Esophagus (tissue), 2 donors: Measurements from ENCODE around the gene LZTS2. TPM values are rescaled to one million over a fixed set of nuclear protein-coding genes. Genes with fewer than 3 reads are reported as not detected.

Source experiments
- H3K27ac ChIP-seq, 2 donors: one replicate each; pipeline ENCODE4 v1.5.1; 2013; ENCODE audit warnings: low read depth in 2 of 2, mild to moderate bottlenecking in 2 of 2, inconsistent platforms in 1 of 2, low read length in 1 of 2, moderate library complexity in 1 of 2
- H3K27me3 ChIP-seq, 2 donors: one replicate each; pipeline ENCODE4 v1.6.1; 2013; ENCODE audit warnings: low read length in 2 of 2, control low read depth in 1 of 2, mild to moderate bottlenecking in 1 of 2; ENCODE audit not compliant: insufficient read depth in 2 of 2, control insufficient read depth in 1 of 2
- H3K36me3 ChIP-seq, 2 donors: one replicate each; pipeline ENCODE4 v1.6.1; 2013; ENCODE audit warnings: low read length in 1 of 2; ENCODE audit not compliant: control insufficient read depth in 2 of 2, insufficient read depth in 2 of 2
- H3K4me1 ChIP-seq, 2 donors: one replicate each; pipeline ENCODE4 v1.6.1; 2013; ENCODE audit warnings: low read length in 1 of 2; ENCODE audit not compliant: control insufficient read depth in 2 of 2, insufficient read depth in 2 of 2
- H3K4me3 ChIP-seq, 2 donors: one replicate each; pipeline ENCODE4 v1.5.1; 2013; ENCODE audit warnings: low read length in 2 of 2, mild to moderate bottlenecking in 2 of 2, low read depth in 1 of 2, moderate library complexity in 1 of 2
- H3K9me3 ChIP-seq, 2 donors: one replicate each; pipeline ENCODE4 v1.6.1; 2013; ENCODE audit warnings: mild to moderate bottlenecking in 2 of 2, low read depth in 1 of 2, low read length in 1 of 2, moderate library complexity in 1 of 2; ENCODE audit not compliant: control insufficient read depth in 2 of 2, insufficient read depth in 1 of 2
- WGBS, 2 donors: extraction: QIAGEN DNeasy Blood & Tissue Kit; methylation state at CpG; one replicate each; pipeline ENCODE4 v1.1.7; 2013; 5-methylcytosine and 5-hydroxymethylcytosine counted together
- polyA plus RNA-seq, 2 donors: library from polyadenylated mRNA; stranded (reverse); fragments of 200-250 nt; gene quantifications; one replicate each; pipeline ENCODE4 v1.2.3, GENCODE V29; 2013
- donor health status: healthy with polysubstance abuse.
- donor health status: Bipolar disorder and iron deficiency.

The LZTS2 gene
- polyA plus RNA-seq, 2 donors, result 31.8 to 34.9 TPM

- Histone ChIP-seq H3K4me3 (no peak overlapping the region), H3K27ac (no peak overlapping the region), H3K27me3 (no peaks in the 10 kb centered on the region)
Observed at GRCh38 chr10:101018600-101019439, 19.2 kb downstream of the LZTS2 start.

DNA sequence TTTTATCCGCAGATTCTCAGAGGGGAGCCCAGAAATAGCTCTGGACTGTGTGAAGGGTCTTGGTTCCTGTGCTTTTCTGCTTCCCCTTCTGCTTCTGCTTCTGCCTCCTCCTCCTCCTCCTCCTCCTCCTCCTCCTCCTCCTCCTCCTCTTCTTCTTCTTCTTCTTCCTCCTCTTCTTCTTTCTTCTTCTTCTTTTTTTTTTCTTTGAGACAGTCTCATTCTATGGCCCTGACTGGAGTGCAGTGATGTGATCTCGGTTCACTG lies 19.8 kb downstream of the LZTS2 start:
- 45 to 49% methylated on average over 2 of the region's 2 CpGs for WGBS, 2 donors
- Histone ChIP-seq H3K4me3 (no peak overlapping the region), H3K9me3 (peaks cover 0 to 2% of the 10 kb centered on the region in 2 donors), H3K27ac (no peak overlapping the region), H3K36me3 (no peaks in the 10 kb centered on the region), H3K27me3 (no peaks in the 10 kb centered on the region), H3K4me1 (no peaks in the 10 kb centered on the region)

More at GRCh38 chr10:101018600-101019439, 19.2 kb downstream of the LZTS2 start:
- no peaks in the 10 kb centered on the region for H3K36me3 ChIP-seq
- no peaks in the 10 kb centered on the region for H3K4me1 ChIP-seq
- 21 to 22% methylated on average over 44 to 45 of the region's 45 CpGs for WGBS, 2 donors
- peaks cover 0 to 2% of the 10 kb centered on the region in 2 donors for H3K9me3 ChIP-seq

- no peak overlapping the region for H3K4me3 ChIP-seq
- H3K27me3 ChIP-seq, result no peaks in the 10 kb centered on the region
- WGBS, 2 donors, result 85% methylated on average over 10 of the region's 10 CpGs
- peaks cover 0 to 2% of the 10 kb centered on the region in 2 donors for H3K9me3 ChIP-seq
- H3K36me3 ChIP-seq, result no peaks in the 10 kb centered on the region
- H3K27ac ChIP-seq, result no peak overlapping the region
- H3K4me1 ChIP-seq, result no peaks in the 10 kb centered on the region
Observed at GRCh38 chr10:101020427-101021075, 20.9 kb downstream of the LZTS2 start.

GRCh38 chr10:101021239-101021638 lies 21.6 kb downstream of the LZTS2 start:
- H3K9me3 ChIP-seq, result peaks cover 0 to 2% of the 10 kb centered on the region in 2 donors
- no peaks in the 10 kb centered on the region for H3K27me3 ChIP-seq
- no peak overlapping the region for H3K27ac ChIP-seq
- H3K36me3 ChIP-seq, result no peaks in the 10 kb centered on the region
- no peaks in the 10 kb centered on the region for H3K4me1 ChIP-seq
- H3K4me3 ChIP-seq, result no peak overlapping the region
- 68 to 87% methylated on average over 4 of the region's 4 CpGs for WGBS, 2 donors

DNA sequence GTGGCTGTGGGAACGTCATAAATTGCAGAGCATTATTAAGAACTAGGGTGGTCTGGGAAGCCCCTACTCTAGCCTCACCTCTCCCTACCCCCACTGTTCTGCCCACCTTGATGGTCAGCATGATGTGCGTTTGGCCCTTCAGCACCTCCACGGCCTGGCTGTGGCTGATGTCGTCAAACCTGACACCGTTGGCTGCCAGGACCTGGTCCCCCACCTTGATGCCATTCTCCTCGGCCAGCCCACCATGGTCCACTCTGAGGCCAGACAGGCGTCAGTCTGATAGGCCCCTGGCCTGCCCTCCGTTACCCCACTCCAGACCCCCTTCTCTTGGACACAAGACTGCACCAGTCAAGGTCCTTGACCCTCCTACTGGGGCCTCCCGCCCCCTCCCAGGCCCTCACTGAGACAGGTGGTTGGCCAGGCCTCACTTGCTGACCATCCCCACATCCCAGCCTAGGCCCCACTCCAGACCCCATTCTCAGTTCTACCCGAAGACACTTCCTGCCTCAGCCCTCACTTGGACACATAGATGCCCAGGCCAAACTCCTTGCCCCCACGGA lies 22.2 kb downstream of the LZTS2 start:
- no peak overlapping the region for H3K27ac ChIP-seq
- H3K27me3 ChIP-seq, result no peaks in the 10 kb centered on the region
- WGBS, 2 donors, result 87% methylated on average over 11 of the region's 11 CpGs
- no peaks in the 10 kb centered on the region for H3K4me1 ChIP-seq
- no peaks in the 10 kb centered on the region for H3K36me3 ChIP-seq
- H3K9me3 ChIP-seq, result peaks cover 0 to 2% of the 10 kb centered on the region in 2 donors
- H3K4me3 ChIP-seq, result no peak overlapping the region

- H3K27me3 ChIP-seq, result no peaks in the 10 kb centered on the region
- WGBS, 2 donors, result 92 to 94% methylated on average over 15 of the region's 15 CpGs
- no peak overlapping the region for H3K4me3 ChIP-seq
- H3K9me3 ChIP-seq, result peaks cover 0 to 2% of the 10 kb centered on the region in 2 donors
- H3K27ac ChIP-seq, result no peak overlapping the region
- no peaks in the 10 kb centered on the region for H3K4me1 ChIP-seq
- H3K36me3 ChIP-seq, result no peaks in the 10 kb centered on the region
Observed at GRCh38 chr10:101022967-101023705, 23.5 kb downstream of the LZTS2 start.

DNA sequence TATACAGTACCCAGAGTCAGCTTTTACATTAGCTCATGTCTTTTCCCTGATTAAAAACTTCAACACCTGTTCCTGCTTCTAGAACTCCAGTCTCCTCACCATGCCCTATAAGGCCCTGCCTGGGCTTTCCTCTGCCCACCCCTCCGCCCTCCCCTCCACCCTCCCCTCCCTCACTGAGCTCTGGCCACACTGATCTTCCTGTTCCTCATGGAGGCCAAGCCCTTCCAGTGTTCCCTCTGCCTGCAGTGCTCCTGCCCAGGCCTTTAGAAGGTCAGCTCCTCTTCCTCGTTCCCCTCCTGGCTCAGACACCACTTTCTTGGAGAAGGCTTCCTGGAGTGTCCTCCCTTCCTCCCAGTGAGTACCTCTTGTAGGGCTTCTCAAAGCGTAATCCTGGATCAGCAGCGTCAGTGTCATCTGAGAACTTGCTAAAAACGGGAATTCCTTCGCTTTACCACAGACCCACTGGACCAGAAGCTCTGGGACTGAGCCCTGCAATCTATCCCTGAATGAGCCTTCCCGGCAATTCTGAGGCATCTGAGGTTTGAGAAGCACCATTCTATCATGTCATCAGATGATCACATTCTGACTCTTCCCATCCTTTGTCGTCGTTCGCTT lies 27.6 kb downstream of the LZTS2 start:
- Histone ChIP-seq H3K36me3 (no peaks in the 10 kb centered on the region), H3K9me3 (no peaks in the 10 kb centered on the region), H3K27me3 (no peaks in the 10 kb centered on the region), H3K4me3 (no peak overlapping the region), H3K27ac (no peak overlapping the region), H3K4me1 (peaks cover 0 to 6% of the 10 kb centered on the region in 2 donors)
- 78 to 85% methylated on average over 10 of the region's 10 CpGs for WGBS, 2 donors

DNA sequence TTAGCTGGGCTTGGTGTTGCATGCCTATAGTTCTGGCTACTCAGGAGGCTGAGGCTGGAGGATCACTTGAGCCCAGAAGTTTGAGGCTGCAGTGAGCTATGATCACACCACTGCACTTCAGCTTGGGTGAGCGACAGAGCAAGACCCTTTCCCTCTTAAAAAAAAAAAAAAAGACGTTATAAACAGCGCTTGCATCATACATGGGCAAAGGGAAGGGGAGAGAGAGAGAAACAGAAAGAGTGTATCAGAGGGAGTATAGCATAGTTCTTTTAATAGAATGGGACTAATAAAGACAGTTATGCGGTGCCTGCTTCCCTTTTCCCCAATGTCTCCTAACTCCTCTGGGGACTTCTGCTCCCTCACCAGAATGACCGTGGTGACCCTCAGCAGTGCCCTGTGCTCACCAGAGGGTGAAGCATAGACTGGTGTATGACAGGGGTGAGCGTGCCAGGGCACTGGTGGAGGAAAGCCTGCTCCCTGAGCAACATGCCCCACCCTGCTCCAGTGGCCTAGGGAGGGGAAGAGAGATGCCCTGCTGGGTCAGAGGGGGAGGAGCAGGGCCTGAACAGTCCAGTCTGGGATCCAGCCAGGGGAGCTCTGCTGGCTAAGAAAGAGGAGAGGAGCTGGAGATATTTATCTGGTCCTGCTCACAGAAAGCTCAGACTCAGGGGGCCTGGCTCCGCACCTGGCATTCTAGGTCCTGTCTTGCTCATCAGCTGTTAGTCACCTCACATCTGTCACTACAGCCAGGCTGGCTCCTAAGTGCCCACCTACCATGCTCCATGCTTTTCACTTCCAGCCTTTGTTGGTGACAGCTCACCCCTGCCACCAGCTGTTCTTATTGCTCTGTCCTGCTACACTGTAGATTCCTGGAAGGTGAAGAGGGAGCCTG lies 29.1 kb downstream of the LZTS2 start:
- Histone ChIP-seq H3K4me1 (peaks cover 3 to 11% of the 10 kb centered on the region in 2 donors), H3K4me3 (no peak overlapping the region), H3K27ac (no peak overlapping the region), H3K27me3 (no peaks in the 10 kb centered on the region), H3K36me3 (no peaks in the 10 kb centered on the region), H3K9me3 (no peaks in the 10 kb centered on the region)
- WGBS, 2 donors, result 73 to 74% methylated on average over 7 of the region's 7 CpGs
